ENCODE results near the gene GRID2.
"Not testable (repeated sequence)": the region's sequence is repeated elsewhere in the genome, so short reads cannot be mapped to it uniquely, and the experiment has no call there.

The GRID2 gene

DNA sequence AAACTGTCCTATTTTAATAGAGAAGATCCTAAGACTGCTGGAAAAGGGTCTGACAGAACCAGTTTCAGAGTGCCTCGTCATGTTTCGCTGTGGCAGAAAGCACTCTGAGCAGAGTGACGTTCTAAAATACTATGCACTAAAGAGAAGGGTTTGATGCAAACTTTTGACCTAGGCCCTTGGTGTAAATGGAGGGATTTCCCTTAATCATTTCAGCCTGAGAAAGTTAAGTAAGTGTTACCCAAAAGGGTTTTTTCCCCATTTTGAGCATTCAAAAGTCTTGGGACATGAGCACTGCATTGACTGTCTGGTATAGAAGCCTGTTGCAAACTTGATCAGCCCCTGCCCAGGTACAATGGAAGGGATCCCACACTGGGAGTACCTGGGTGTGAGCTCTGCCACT, 1367.3 kb downstream of the GRID2 start:
- no peak for FAIRE-seq
- DNase-seq (ENCODE audit: extremely low spot score, insufficient read length, low read depth): no peak

DNA sequence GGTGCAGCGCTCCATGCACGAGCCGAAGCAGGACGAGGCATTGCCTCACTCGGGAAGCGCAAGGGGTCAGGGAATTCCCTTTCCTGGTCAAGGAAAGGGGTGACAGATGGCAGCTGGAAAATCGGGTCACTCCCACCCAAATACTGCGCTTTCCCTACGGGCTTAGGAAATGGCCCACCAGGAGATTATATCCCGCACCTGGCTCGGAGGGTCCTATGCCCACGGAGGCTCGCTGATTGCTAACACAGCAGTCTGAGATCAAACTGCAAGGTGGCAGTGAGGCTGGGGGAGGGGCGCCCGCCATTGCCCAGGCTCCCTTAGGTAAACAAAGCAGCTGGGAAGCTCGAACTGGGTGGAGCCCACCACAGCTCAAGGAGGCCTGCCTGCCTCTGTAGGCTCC, 1373.2 kb downstream of the GRID2 start:
- not testable (repeated sequence) for DNase-seq (ENCODE audit: extremely low spot score, insufficient read length, low read depth); FAIRE-seq

DNA sequence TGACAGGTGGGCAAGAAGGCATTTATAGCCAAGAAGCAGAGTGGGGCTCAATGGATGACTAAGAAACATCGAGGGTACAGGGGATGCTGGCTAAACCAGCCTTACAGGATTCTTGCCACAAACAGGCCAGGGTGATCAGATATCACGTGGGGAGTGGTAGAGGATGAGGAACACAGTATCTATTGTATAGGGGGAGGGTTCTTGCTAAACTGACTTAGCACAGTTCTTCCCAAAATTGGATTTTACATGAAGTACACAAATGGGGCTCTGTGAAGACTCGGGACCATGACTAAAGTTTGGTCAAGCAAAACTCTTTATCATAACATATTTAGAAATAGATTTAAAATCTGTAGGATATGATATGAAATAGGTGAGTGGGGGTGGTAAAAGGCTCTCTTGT, 1380.8 kb downstream of the GRID2 start:
- DNase-seq (ENCODE audit: extremely low spot score, insufficient read length, low read depth): no peak
- no peak for FAIRE-seq

DNA sequence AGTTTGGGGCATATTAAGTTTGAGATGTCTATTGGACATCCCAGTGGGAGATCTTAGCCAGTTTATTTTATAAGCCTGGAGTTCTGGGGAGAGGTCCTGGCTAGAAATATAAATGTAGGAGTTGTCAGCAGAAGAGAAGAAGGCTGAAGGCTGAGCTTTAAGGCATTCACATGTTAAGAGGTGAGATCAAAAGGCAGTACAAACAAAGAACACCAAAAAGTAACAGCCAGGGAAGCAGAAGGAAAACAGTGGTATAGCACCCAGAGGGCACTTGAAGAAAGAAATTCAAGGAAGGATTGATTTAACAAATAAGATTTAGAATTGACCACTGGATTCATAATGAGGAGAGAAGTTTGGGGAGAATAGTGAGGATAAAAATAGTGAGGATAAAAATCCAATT, 1383.5 kb downstream of the GRID2 start:
- DNase-seq (ENCODE audit: extremely low spot score, insufficient read length, low read depth) (no peak), FAIRE-seq (no peak)

DNA sequence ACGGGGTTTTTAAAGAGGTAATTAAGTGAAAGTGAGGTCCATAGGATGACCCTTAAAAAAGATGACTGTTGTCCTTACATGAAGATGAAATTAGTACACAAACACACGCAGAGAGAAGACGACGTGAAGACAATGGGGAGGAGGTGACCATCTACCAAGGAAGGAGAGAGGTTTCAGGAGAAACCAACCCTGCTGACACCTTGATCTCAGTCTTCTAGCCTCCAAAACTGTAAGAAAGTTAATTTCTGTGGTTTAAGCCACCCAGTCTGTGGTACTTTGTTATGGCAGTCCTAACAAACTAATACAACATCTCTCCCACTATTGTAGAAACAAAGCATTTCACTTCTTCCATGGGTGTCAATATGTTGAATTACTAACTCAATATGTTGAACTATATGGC, 1385.2 kb downstream of the GRID2 start:
- FAIRE-seq (no peak), DNase-seq (ENCODE audit: extremely low spot score, insufficient read length, low read depth) (no peak)

DNA sequence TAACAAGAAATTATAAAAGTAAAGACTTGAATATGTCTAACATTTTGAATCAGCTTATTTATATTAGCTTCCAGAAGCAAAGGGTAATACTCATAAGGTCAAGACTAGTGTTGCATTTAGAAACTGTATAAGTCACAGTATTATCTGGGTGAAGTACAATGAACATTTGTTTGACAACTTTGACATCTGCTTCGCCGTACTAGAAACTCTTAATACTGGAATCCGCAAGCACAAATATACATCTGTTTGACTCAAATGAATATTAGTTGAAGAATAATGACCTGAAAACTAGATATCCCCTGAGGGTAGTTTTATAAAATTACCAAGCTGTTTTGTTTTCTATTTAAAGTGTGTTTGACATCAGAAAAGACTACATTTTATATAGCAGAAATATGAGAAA, 1389.4 kb downstream of the GRID2 start:
- no peak for FAIRE-seq
- DNase-seq (ENCODE audit: extremely low spot score, insufficient read length, low read depth): no peak

DNA sequence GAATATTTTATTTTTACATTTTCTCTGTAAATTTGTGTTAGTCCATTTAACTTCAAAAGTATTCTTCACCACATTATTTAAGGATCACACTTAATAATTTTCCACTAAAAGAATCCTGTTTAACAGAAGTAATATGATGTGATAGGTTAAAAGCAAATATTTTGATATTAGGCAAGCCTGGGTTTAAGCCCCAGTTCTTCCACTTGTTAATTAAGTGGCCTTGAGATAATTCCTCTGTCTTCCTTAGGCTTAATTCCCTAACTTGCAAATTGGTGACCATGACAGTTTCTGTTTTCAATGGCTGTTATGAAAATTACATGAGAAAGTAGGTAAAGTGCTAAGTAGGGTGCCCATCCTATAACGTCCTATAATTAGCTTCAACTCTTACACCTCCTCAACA, 1394.9 kb downstream of the GRID2 start:
- FAIRE-seq: no peak
- DNase-seq (ENCODE audit: extremely low spot score, insufficient read length, low read depth): no peak

DNA sequence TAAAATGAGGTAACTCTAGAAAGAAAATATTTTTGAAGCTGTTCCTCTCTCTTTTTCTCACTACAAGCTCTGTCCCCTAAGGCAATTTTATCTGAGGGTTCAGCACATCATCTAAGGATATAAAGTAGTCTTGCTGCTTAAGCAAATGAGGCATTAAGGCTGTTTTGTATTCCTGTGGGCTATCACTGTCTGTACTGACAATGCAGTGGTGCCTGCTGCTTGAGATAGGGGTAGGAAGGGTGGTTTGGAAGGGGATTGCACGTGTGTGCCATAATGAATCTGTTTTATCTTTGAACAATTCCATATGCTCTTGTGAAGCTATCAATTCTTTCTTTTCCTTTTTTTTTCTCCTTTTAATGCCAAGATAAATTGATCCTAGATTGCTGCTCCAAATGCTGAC, 1396.8 kb downstream of the GRID2 start:
- DNase-seq (ENCODE audit: extremely low spot score, insufficient read length, low read depth) (no peak), FAIRE-seq (no peak)

DNA sequence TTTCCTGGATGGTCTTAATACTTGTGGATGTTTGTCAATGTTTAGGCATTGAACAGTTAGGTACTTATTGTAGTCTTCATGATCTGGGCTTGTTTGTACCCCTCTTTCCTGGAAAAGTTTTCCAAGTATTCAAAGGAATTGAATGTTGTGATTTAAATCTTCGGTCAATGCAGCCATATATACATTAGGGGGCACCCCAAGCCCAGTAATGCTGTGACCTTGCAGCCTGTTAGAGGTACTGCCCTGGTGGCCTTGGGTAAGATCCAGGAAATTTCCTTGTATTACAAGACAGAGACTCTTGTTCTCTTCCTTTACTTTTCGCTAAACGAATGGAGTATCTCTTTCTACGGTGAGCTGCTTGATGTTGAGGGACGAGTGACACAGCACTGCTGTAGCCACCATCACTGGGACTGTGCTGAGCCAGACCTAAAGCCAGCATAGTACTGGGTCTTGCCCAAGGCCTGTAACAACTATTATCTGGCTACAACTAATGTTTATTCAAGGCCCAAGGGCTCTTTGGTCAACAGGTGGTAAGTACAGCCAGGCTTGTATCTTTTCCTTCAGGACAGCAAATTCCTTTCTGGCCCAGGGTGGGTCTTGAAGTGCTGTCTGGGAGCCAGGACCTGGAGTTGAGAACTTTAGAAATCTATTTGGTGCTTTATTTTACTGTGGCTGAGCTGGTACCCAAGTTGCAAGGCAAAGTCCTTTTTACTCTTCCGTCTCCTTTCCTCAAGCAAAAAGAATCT, 1406.5 kb downstream of the GRID2 start:
- DNase-seq (ENCODE audit: extremely low spot score, insufficient read length, low read depth) (no peak), FAIRE-seq (peak; percentile 80)

DNA sequence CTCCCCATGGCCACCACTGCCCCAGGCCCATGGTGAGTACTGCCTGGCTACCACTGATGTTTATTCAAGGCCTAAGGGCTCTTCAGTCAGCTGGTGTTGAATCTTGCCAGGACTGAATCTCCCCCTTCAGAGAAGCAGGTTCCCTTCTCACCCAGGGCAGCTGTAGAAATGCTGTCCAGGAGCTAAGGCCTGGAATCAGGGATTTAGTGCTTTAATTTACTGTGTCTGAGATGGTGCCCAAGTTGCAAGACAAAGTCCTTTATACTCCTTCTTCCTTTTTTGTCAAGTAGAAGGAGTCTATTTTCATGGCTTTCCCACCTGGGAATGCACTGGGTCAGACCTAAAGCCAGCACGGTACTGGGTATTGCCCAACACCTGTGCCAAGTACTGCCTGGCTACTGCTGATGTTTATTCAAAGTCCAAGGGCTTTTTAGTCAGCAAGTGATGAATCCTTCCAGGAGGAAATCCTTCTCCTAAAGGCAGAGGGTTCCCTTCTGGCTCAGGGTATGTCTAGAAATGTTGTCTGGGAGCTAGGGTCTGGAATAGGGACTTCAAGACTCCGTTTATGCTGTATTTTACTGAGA, 1407.2 kb downstream of the GRID2 start:
- FAIRE-seq: no peak
- DNase-seq (ENCODE audit: extremely low spot score, insufficient read length, low read depth): no peak

DNA sequence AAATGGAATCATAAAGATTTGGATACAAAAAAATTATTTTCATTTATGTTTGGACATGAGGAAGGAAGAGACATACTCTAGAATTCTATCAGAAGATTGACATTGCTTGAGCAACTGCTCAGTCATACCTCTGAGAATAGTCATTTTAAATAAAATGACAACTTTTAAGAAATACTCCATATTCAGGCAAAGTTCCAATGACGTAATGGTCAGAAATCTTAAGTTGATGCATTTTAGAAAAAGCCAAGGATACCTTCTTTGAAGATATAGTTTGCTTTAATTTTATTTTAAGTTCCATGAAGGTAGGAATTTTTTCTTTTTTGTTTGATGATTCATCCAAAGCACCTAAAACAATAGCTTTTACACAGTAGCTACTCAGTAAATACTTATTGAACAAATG, 1414.5 kb downstream of the GRID2 start:
- DNase-seq (ENCODE audit: extremely low spot score, insufficient read length, low read depth) (no peak), FAIRE-seq (no peak)

DNA sequence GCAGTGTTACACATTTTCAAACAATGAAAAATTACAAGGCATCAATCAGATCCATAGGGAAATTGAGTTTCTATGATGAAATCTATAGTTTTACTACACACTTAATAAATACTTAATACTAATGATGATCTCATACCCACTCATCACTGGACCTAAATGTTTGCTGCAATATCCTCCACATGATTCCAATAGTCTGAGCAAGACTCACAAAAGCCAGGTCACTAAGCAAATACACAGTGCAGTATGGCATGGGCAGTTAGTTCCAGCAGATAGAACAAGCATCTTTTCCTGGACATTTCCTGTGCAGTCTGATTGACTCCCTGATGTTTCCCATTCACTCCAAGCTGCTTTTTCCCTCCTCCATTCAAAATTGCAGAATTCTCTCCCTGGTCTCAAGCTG, 1415.8 kb downstream of the GRID2 start:
- FAIRE-seq: no peak
- DNase-seq (ENCODE audit: extremely low spot score, insufficient read length, low read depth): no peak

DNA sequence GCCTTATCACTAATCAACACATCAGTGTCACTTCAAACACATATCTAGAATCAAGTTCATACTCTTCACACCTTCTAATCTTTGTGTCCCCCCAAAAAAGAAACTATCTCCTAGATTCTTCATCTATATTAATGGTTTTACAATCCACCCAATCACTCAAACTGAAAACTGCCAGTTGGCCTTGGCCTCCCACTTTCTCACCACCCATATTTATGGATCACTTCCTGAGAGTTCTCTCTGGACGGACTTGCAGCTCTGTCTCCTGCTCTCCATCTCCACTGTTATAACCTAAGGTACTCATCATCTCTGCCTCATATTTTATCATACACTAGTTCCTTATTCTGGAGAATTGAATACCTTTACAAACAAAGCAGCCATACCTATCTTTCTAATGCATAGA, 1418.7 kb downstream of the GRID2 start:
- no peak for FAIRE-seq
- DNase-seq (ENCODE audit: extremely low spot score, insufficient read length, low read depth): no peak

DNA sequence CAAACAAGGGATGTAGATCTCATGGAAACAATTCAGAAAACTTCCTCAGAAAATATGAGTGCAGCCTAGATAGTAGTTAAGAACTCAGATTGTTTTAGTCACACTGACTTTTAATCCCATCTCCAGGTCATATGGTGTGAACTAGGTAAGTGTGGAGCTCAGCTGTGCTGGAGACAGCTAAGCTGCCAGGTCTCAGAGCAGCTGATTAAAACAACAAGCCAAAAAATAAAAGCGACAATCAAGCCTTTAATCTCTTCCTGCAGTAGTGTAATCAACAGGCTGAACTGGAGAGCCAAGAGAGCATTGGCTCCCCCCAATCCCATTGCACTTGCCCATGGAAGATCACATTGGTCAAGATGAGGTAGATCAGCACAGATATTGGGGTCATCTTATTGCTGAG, 1426.5 kb downstream of the GRID2 start:
- FAIRE-seq (no peak), DNase-seq (ENCODE audit: extremely low spot score, insufficient read length, low read depth) (no peak)

DNA sequence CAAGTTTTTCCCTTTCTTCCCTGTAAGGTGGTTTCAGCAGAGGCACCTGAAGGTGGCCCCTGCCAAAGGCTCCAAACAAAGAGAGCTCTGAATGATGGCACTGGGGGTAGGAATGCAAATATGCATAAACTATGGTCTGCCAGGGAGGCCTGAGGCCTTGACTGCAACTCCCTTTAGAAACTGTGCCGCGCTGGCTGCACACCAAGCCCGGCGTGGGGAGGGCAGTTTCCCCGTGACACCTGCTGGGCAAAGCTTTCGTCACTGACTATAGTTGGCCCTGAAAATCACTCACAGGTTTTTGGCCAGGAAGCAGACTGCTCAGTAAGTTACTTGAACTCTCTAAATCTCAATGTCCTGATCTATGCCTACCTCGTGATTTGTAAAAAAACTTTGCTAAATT, 1427.0 kb downstream of the GRID2 start:
- FAIRE-seq: no peak
- DNase-seq (ENCODE audit: extremely low spot score, insufficient read length, low read depth): no peak

DNA sequence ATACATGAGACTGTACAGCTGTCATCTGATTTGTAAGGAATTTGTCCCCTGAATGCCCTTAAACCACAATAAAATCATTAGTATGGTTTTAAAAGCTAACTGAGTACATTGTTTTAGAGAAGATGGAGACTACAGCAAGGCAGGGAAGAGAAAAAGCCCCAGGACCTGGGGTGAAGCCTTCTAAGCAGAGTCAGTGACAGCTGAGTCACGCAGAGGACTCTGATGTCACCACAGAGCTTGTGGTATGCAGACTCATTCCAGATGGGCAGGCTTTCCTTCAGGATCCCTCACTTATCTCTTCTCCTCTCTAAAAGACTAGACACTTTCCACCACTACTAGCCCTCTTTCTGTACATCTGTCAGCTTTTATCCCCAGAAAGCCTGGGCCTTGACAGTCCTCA, 1427.7 kb downstream of the GRID2 start:
- FAIRE-seq: no peak
- DNase-seq (ENCODE audit: extremely low spot score, insufficient read length, low read depth): no peak

DNA sequence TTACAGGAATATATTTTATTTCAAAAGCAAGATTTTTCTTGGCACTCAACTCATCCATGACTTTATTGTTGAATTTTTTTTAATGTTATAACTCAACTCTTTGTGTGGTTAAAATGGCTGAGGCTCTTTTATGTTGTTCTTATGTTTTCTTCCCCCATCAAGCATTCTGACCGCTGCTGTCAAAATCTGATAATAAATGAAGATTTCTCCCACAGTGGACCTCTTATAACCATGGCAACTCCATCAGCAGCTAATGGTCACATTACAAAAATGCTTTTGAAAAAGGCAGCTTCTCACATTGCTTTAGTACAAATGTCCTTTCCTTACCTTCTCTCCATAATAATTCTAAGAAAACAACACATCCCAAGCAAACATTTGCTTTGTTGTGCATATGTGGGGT, 1428.7 kb downstream of the GRID2 start:
- FAIRE-seq (no peak), DNase-seq (ENCODE audit: extremely low spot score, insufficient read length, low read depth) (no peak)

DNA sequence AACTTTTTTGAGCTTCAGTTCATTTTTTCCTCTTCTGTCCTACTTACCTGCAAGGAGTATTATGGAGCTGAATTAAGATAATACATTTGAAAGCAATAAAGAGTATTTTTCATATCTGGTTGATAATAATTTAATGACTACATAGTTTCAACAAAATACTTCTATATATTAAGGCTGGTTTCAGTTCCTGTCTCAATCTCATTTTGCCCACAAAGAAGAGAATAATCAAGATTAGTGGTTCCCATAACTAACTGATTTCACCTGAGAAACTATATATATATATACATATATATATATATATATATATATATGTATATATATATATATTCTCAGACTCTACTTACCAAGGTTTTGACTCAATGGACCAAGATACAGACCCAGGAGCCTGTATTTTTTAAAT, 1437.1 kb downstream of the GRID2 start:
- FAIRE-seq: no peak

DNA sequence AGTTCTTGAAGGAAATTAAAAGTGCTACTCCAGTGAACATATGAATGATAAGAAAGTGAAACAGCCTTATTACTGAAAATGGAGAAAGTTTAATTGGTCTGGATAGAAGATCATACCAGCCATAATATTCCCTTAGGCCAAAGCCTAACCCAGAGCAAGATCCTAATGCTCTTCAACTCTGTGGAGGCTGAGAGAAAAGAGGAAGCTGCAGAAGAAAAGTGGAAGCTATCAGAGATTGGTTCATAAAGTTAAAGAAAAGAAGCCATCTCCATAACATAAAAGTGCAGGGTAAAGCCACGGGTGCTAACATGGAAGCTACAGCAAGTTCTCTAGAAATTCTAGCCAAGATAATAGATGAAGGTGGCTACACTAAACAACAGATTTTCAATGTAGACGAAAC, 1439.3 kb downstream of the GRID2 start:
- DNase-seq (ENCODE audit: extremely low spot score, insufficient read length, low read depth) (no peak), FAIRE-seq (peak; percentile 21)

More for the DNA sequence above, 1437.1 kb downstream of the GRID2 start:
- no peak for DNase-seq (ENCODE audit: extremely low spot score, insufficient read length, low read depth)

DNA sequence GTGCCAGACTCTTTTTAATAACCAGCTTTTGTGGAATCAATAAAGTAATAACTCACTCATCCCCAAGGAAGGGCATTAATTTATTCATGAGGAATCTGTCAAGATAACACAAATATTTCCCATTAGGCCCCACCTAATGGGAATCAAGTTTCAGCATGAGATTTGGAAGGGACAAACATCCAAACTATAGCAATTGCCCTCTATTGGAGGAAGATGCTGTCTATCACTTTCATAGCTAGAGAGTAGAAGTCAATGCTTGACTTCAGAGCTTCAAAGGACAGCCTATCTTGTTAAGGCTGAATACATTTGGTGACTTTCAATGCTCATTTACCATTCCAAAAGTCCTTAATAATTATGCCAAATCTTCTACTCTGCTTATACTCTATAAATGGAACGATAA, 1439.9 kb downstream of the GRID2 start:
- no peak for DNase-seq (ENCODE audit: extremely low spot score, insufficient read length, low read depth)
- no peak for FAIRE-seq

DNA sequence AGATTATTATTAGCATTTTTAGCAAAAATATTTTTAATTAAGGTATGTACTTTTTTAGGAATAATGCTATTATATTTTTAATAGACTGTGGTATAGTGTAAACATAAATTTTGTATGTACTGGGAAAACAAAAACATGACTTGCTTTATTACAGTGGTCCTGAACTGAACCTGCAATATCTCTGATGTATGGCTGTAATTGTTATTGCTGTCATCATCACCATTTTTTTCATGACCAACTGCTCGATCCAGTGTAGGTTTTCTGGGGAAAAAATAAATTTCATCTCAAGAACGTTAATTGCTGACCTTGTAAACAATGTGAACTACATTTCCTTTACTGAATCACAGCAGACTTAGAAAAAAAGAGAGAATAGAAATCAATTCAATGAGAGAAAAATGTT, 1441.2 kb downstream of the GRID2 start:
- DNase-seq (ENCODE audit: extremely low spot score, insufficient read length, low read depth): no peak
- no peak for FAIRE-seq

DNA sequence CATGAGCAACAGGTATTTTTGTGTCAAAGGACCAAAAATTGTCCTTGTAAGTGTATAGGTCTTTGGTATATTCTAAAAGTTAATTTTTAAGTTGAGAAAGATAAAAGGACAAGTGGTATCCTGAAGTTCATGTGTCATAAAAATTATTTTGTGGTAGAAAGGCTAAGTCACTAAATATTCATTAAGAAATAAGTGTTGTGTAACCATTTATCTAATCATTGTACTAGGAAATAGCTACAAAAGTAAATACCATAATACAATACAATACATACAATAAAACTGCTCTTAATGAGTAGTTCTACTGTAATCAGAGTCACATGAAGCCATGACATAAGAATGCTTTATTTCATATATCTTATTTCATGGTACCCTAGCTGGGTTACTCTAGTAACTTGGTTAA, 1442.3 kb downstream of the GRID2 start:
- no peak for FAIRE-seq
- no peak for DNase-seq (ENCODE audit: extremely low spot score, insufficient read length, low read depth)

Measured in GM18507 (cell line).